ENCODE measurements around the gene PLCXD1. TPM values are rescaled to one million over a fixed set of nuclear protein-coding genes. Genes with fewer than 3 reads are reported as not detected.
"Not testable (repeated sequence)": the region's sequence is repeated elsewhere in the genome, so short reads cannot be mapped to it uniquely, and the experiment has no call there.

PLCXD1 gene
- polyA plus RNA-seq, 3 donors, result 15.8 to 22.4 (median 17.9) TPM

DNA sequence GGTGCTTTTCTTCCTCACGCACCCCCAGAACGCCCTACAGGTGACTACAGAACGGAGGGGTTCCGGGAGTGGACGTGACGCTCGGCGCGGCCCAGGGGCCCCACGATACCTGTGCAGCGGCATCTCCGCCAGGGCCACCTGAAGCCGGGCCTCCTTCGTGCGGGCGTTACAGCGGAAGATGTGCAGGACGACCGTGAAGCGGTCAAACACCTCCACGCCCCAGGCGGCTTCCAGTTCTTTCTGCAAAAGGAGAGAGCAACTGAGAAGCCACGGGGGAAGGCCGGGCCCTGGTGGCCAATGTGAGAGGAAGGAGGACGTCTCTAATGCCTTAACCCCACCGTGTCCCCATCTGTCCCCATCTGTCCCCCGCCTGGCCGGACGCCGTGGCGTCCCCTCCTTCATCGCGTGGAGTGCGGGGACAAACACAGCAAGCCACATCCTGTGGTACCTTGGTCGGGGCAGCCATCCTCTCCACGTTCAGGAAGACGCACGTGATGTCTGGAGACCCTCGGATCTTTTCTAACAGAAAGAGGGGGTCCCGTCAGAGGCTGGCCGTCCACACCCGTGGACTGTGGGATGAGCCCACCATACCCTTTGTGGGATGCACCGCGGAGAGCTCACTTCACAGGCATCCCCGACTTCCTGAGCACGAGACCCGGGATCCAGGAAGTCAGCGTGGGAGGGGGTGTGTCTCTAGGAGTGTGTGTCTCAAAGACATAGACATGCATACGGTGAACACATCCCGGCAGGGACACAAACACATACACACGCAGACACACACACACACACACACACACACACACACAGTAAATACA, 33.8 kb downstream of the PLCXD1 start:
- DNase-seq (ENCODE audit: low read depth in 3 of 3, low spot score in 2 of 3), result no peak

DNA sequence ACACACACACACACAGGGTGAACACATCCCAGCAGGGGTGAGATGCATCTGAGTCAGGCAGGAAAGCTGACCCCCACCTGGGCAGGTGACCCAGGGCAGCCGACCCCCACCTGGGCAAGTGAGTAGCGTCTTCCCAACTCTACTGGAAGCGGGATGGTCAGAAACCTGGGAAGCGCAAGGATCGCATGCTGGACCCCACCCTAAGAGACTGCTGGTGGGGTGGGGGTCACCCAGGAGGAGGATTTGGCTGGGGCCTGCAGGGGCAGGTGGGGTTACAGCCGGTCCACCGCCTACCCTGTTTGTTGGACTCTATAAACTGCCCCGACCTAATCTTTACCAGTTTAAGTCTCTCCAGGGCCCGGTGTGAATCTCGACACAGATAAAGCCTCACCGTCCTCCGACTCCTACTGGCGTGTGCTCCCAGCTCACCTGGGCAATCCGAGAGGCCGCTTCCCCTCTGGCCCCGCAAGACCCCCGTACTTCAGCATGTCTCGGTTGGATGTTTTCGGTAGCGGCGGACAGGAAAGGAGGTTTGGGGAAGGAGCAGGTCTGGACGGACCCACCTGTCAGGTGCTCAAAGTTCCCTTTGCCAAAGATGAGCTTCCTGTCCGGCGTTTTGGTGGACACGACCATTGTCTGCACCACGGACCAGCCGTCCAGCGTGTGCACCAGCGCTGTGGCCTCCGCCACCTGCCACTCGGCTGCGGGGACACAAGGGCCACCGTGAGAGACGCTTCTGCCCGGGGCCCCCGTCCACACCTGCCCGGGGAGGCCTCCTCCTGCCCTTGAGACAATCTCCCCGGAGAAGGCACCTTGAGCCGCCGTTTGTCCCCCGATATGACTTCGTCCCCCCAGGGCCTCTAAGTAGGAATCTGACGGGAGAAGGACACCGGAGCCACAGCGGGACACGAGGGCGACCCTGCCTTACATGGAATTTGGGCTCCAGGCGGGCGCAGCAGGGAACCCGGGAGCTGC, 35.5 kb downstream of the PLCXD1 start:
- DNase-seq (ENCODE audit: low read depth in 3 of 3, low spot score in 2 of 3), result no peak

DNA sequence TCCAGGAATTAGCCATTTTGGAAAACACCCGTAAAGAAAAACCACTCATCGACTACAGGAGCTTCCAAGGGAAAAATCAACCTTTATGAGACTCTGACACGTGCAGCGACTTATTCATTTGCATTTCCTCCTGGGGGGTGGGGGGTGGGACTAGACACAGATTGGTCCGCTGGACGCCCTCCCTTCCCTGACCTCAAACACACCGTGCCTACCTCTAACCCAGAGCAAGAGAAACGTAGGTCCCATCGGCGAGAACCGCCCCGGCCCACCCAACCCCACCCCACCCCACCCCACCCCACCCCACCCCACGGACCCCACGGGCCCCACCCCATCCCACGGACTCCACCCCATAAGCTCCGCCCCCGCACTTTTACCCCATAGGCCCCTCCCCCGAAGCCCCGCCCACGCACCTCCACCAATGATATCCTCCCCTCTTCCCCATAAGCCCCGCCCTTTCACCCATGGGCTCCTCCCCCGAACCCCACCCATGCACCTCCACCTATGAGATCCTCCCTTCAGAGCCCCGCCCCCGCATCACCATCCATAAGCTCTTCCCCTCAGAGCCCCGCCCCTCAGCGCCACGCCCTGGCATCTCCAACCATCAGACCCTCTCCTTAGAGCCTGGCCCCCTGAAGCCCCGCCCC, 36.4 kb downstream of the PLCXD1 start:
- no peak for DNase-seq (ENCODE audit: low read depth in 3 of 3, low spot score in 2 of 3)

DNA sequence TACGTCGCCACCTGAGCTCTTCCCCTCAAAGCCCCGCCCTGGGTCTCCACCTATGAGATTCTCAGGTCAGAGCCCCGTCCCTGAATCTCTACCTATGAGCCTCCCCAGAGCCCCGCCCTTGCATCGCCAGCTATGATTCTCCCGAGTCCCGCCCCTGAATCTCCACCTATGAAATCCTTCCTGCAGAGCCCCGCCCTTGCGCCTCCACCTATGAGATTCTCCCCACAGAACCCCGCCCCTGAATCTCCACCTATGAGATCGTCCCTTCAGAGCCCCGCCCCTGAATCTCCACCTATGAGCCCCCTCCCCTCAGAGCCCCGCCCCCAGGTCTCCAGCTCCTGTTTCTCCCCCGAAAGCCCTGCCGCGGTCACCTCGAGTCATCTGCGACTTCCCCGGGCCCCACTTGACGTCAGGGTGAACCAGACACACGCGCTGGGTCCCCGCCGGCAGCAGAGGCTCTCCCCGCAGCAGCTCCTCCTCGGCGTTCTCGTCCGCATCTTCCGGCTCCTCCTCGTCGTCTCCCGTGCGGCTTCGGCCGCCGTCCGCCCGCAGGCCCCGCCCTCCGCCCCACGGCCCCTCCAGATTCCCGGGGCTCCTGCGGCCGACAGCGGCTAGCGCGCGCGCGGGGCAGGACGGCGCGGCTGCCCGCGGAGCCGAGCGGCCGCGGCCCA, 37.0 kb downstream of the PLCXD1 start:
- peak; percentile 85 to 96 (median 95) for DNase-seq (ENCODE audit: low read depth in 3 of 3, low spot score in 2 of 3)

DNA sequence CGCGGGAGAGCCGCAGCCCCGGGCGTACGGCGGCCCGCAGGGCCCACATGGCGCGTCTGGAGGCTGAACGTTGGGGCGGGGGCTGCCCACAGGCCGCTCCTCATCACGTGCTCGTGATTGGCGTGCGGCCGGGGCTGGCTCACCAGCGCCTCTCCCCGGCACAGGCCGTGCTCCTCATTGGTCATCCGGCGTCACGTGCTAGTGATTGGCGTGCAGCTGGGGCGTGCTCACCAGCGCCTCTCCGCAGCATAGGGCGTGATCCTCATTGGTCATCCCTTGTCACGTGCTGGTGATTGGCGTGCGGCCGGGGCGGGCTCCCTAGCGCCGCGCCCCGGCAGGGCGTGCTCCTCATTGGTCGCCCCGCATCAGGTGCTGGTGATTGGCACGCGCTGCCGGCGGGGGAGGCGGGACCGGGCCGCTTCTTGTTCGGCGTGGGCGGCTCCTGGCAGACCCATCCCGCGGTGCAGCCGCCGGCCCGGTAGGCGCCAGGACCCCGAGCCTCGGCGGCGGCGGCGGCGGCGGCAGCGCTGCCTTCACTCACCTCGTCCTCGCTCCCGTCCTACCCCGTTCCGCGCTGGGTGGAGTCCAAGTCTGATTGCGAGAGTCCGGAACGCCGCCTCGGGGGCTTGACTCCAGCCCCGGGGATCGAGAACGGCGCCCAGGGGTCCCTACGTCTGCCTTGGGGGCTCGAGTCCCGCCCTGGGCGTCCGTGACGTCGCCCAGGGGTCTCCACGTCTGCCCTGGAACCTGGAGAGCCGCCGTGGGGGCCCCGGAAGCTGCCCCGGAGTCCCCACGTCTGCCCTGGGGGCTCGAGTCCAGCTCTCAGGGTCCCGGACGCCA, 37.8 kb downstream of the PLCXD1 start, which contains the start of gene GTPBP6:
Gene GTPBP6 (minus strand): TSS at position 58 of the 840 bp plus-strand sequence. CDS start 9 bp downstream, at position 49.
- peak; percentile 97 to 99 (median 98) for DNase-seq (ENCODE audit: low read depth in 3 of 3, low spot score in 2 of 3)

DNA sequence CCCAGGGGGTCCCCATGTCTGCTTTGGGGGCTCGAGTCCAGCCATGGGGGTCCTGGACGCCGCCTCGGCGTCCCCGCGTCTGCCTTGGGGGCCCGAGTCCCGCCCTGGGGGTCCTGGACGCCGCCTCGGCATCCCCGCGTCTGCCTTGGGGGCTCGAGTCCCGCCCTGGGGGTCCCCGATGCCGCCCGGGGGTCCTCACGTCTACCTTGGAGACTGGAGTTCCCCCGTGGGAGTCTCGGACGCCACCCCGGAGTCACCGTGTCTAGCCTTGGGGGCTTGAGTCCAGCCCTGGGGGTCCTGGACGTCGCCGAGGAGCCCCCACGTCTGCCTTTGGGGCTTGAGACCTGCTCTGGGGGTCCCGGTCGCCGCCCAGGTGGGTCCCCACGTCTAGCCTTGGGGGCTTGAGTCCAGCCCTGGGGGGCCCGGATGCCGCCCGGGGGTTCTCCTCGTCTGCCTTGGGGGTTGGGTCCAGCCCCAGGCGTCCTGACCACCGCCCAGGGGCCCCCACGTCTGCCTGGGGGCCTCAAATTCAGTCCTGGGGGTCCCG, 38.5 kb downstream of the PLCXD1 start:
- no peak for DNase-seq (ENCODE audit: low read depth in 3 of 3, low spot score in 2 of 3)

DNA sequence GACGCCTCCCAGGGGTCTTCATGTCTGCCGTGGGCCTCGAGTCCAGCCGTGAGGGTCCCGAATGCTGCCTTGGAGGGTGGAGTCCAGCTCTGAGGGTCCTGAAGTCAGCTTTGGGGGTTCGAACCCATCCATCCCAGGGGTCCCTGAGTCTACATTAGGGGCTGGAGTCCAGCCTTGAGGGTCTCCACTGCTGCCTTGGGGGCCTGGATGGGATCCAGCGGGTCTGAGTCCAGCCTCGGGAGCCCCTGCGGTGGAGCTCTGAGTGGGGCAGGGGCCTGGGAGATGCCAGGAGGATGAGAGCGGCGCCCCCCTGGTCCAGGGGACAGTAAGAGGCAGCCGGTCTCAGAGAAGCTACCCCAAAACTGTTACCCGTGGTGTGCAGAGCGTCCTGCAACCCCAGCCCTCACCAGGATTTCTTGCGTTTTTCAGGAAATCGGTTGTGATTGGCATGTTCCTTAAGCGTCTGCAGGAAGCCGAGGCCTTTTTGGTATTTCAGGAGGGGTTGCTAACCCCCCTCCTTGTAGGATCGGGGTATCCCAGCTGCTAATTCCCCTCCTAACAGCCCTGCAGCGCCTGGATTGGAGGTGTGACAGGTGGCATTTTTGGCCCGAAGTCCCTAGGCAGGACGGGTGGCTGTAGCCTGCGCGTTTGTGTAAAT, 39.1 kb downstream of the PLCXD1 start:
- DNase-seq (ENCODE audit: low read depth in 3 of 3, low spot score in 2 of 3), result no peak

DNA sequence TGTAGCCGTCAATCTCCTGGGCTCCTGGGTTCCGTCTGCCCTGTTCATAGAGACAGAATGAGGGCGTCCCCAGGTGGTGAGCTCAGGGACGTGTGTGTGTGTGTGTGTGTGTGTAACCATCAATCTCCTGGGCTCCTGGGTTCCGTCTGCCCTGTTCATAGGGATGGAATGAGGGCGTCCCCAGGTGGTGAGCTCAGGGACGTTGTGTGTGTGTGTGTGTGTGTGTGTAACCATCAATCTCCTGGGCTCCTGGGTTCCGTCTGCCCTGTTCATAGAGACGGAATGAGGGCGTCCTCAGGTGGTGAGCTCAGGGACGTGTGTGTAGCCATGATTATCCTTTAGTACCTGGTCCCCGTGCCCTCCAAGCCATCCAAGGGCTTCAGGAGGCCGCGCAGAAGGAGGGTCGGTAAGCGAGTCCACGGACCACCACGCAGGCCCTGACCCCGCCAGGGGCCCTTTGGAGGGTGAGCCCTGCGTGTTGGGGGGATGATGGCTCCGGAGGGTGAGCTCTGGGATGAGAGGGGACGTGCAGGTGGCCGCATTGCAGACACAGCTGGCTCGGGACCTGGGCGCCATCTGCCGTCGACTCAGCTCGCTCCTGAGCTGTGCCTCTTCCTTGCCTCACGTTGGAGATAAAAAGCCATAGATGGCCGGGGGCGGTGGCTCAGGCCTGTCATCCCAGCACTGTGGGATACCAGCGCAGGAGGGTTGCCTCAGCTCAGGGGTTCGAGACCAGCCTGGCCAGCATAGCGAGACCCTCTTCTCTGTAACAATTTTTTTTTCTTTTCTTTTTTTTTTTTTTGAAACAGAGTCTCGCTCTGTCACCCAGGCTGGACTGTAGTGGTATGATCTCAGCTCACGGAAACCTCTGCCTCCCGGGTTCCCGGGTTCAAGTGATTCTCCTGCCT, 42.8 kb downstream of the PLCXD1 start:
- DNase-seq (ENCODE audit: low read depth in 3 of 3, low spot score in 2 of 3), result no peak

DNA sequence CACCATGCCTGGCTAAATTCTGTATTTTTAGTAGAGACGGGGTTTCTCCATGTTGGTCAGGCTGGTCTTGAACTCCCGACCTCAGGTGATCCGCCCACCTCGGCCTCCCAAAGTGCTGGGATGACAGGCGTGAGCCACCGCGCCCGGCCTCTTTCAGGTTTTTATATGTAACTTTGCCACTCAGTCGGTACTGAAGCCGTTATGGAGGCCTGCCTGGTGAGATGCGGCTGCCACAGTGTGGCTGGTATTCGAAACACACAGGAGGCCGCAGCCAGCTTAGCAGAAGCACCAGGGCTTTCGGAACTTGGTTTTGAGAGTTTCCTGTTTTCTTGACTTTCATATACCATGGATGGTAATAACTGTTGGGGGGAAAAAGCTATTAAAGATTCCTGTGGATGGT, 43.5 kb downstream of the PLCXD1 start:
- not testable (repeated sequence) for DNase-seq (ENCODE audit: low read depth in 3 of 3, low spot score in 2 of 3)

DNA sequence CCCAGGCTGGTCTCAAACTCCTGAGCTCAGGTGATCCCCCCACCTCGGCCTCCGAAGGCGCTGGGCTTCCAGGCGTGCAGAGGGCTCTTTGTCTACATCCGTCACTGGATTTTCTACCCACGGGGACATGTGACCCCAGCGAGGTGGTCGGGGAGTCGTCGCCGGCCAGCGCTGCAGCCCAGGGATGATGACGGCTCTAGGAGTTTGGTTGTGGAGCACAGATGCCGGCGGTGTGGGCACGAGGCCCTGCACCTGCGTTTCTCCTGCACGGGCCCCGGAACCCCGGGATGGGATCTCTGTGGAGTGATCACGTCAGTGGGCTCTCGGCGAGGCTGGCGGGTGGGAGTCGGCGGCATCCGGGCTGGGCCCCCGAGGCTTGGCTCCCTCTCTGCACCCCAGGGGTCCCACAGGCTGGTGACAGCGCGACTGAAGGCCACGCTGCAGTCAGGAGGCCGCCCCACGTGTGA, 46.5 kb downstream of the PLCXD1 start:
- no peak for DNase-seq (ENCODE audit: low read depth in 3 of 3, low spot score in 2 of 3)

DNA sequence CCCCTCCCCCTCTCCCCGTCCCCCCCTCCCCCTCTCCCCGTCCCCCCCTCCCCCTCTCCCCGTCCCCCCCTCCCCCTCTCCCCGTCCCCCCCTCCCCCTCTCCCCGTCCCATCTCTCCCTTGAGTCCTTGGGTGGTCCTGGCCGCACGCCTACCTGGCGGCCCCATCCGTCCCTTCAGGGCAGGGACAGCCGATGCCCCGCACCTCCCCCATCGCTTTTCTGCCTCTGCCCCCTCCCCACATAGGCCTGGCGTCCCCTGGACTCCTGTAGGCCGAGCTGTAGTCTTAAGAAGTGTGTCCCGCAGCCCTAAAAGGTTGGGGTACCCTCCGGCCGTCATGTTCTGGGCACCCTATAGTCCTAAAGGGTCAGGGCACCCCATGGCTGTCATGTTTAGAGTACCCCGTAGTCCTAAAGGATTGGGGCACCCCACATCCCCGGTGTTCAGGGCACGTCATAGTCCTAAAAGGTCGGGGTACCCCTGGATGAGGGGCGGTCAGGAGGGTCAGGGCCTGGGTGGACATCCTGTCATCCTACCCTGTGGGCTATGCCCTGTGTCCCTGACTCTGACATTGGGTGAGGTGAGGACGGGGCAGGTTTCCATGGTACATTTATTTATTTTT, 48.2 kb downstream of the PLCXD1 start:
- no peak for DNase-seq (ENCODE audit: low read depth in 3 of 3, low spot score in 2 of 3)

DNA sequence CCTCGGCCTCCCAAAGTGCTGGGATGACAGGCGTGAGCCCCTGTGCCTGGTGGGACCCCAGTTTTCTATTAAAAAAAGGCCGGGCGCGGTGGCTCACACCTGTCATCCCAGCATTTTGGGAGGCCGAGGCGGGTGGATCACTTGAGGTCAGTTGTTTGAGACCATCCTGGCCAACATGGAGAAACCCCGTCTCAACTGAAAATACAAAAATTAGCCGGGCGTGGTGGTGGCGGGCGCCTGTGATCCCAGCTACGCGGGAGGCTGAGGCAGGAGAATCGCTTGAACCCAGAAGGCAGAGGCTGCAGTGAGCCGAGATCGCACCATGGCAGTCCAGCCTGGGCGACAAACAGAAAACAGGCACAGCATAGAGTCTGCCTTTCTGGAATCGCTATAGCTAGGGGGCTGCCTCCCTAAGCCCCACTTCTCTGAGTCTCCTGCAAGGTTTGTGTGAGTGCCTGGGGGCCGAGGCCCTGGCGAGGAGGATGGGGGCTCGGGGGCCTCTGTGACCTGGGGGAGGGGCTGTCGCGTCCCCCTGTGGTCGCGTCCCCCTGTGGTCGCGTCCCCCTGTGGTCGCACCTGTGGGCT, 49.1 kb downstream of the PLCXD1 start:
- DNase-seq (ENCODE audit: low read depth in 3 of 3, low spot score in 2 of 3), result not testable (repeated sequence)

DNA sequence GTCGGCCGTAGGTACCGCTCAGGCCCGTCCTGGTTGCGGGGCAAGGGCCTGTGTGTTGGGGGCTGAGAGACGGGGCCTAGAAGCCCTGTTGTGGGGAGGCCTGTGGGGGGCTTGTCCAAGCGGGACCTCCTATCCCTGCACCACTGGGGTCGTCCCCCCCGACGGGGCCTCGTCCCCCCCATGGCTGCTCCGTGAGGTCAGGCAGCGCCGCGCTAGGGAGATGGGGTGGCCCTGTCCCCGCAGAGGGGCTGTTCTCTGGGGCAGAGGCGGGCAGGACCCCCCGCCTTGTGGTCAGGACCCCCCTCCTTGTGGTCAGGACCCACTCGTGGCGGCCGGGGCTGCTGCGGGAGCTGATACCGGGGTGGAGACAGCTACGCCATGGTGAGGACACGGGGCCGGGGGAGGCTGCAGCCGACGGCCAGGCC, 49.6 kb downstream of the PLCXD1 start:
- DNase-seq (ENCODE audit: low read depth in 3 of 3, low spot score in 2 of 3), result no peak

DNA sequence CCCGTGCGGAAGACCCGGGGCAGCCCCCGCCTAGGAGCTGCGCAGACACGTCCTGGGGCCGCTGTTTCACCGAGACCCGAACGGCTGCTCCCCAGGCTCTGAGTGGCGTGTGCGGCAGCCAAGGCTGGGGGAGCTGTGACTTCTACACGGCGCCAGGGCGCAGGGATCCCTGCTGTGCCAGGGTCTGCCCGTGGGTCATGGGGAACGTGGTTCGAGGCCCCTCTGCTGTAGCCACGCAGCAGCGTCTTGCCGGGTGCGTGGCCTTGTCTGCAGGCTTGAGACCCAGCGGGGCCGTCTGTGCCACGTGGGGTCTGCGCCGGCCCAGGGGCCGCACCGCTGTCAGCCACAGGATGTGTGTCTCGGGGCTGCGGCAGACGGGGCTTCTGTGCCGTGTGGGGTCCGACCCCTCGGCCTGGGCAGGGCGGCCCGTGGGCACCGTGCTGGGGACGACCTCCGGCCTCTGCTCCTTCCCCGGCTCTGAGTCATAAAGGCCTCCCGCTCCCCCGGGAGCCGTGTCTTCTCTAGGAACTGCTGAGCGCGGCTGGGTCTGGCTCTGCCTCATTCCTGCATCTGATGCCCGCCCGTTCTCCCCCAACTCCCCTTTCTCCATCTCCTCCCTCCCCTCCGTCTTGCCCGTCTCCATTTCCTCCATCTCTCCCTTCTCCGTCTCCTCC, 50.1 kb downstream of the PLCXD1 start:
- no peak for DNase-seq (ENCODE audit: low read depth in 3 of 3, low spot score in 2 of 3)

DNA sequence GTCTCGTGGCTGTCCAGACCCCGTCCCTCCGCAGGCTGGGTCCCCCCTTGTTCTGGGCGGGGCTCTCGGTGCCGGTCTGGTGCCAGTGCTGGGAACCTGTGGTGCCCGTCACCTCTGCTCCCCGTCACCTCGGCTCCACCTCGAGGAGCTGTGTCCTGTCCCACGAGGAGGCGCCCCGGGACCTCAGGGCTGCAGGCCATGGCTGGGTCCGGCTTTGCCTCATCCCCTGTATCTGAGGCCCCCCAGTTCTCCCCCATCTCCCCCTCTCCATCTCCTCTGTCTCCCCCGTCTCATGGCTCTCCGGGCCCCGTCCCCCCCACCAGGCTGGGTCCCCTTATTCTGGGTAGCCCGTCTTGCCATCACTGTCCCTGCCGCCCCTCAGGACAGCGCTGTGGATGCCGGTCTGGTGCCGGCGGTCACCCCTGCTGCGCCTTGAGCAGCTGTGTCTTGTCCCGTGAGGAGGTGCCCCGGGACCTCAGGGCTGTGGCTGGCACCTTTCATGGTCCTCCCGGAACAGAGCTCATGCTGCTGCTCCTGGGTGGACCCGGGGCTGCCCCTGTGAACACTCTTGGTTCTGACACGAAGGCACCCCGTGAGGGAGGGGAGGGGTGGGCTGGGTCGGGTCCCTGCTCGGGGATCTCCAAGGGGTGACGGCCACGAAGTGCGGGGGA, 50.8 kb downstream of the PLCXD1 start:
- no peak for DNase-seq (ENCODE audit: low read depth in 3 of 3, low spot score in 2 of 3)

DNA sequence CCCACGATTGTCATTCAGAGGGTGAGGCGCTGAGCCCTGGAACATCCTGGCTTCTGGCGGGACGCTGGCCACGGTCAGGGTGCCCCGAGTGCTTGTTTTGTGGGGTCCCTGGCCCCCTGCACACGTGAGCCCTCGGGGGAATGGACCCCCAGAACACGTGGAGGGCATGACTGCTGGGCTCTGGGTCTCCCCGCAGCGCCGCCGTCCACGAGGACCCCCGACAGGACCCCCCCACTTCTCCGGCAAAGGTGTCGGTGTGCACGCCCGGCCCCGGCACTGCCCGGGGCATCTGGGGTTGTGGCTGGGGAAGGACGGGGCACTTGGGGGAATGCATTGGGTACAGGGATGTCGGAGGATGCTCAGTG, 51.3 kb downstream of the PLCXD1 start:
- DNase-seq (ENCODE audit: low read depth in 3 of 3, low spot score in 2 of 3), result no peak
